Transverse colon (tissue), 4 donors: ENCODE measurements around the gene CDHR1. TPM values are rescaled to one million over a fixed set of nuclear protein-coding genes. Genes with fewer than 3 reads are reported as not detected.
A peak's percentile ranks its signal among the peaks of the same experiment; 100 is the strongest.

Experiments
- DNase-seq: peaks from one replicate; pipeline ENCODE4 v3.0.0-alpha.2; 2019
- H3K27ac ChIP-seq, 4 donors: fragments of 200-600 bp; sonication (generic); 2 replicates each; pipeline ENCODE4 v1.5.1; 2016 to 2018; ENCODE audit warnings: inconsistent platforms in 4 of 4
- H3K27me3 ChIP-seq: fragments of 200-600 bp; sonication (generic); 2 replicates; pipeline ENCODE4 v1.5.1; 2017; ENCODE audit warnings: inconsistent platforms
- H3K36me3 ChIP-seq, 4 donors: fragments of 200-600 bp; sonication (generic); 2 replicates each; pipeline ENCODE4 v1.5.1; 2017 to 2019; ENCODE audit warnings: inconsistent platforms in 4 of 4
- H3K4me1 ChIP-seq, 4 donors: fragments of 200-600 bp; sonication (generic); 2 replicates each; pipeline ENCODE4 v1.5.1; 2017 to 2020; ENCODE audit warnings: inconsistent platforms in 4 of 4
- H3K4me3 ChIP-seq, 4 donors: fragments of 200-600 bp; sonication (generic); 1 replicate in 1 of 4; 2 replicates in 3 of 4; pipeline versions ENCODE4 v1.5.1 to v1.6.1; 2017 to 2019; ENCODE audit warnings: inconsistent platforms in 4 of 4
- H3K9me3 ChIP-seq, 2 donors: fragments of 200-600 bp; sonication (generic); 2 replicates each; pipeline ENCODE4 v1.5.1; 2017 to 2019; ENCODE audit warnings: inconsistent platforms in 2 of 2
- EP300 ChIP-seq: sonication (generic); formaldehyde crosslinking; IDR thresholded peaks from one replicate; pipeline ENCODE4 v1.6.1; 2017; ENCODE audit warnings: antibody characterized with exemption, low read depth
- POLR2A ChIP-seq: fragments of 450-650 bp; IDR thresholded peaks from one replicate; pipeline ENCODE4 v1.6.1; 2016; ENCODE audit warnings: antibody characterized with exemption, mild to moderate bottlenecking, moderate library complexity
- POLR2AphosphoS5 ChIP-seq, 3 donors: sonication (generic); formaldehyde crosslinking; IDR thresholded peaks; one replicate each; pipeline ENCODE4 v1.6.1; 2016; ENCODE audit warnings: antibody characterized with exemption in 3 of 3
- WGBS, 2 donors: methylation state at CpG; one replicate each; pipeline ENCODE4 v1.1.5; 2018; ENCODE audit warnings: low coverage in 1 of 2; 5-methylcytosine and 5-hydroxymethylcytosine counted together
- in situ Hi-C, 4 donors: fragments of 200-750 bp; cut with MboI; loops; one replicate each; pipeline versions ENCODE4 v1.15.0 to v1.15.1; 2017; ENCODE audit warnings: low sequenced_read_pairs in 3 of 4, low pct_ligation_motif_present in 1 of 4, low pct_unique_long_range_greater_than_20kb in 1 of 4
- intact Hi-C: fragments of 100-400 bp; cut with DNase I; formaldehyde crosslinking; loops from one replicate; pipeline ENCODE4 v1.15.1; 2023; ENCODE audit warnings: low total_unique reads
- total RNA-seq, 4 donors: library from RNA; depleted of rRNA; stranded (reverse); fragments of >200 nt; gene quantifications; one replicate each; pipeline ENCODE4 v1.1.0, GENCODE V29; 2016
- TF ChIP-seq, protein P1 (sequence below), 5 experiments: fragments of 200-600 bp in 3 of 5; fragments of 450-650 bp in 2 of 5; sonication (generic) in 3 of 5; IDR thresholded peaks; 1 replicate in 2 of 5; 2 replicates in 3 of 5; pipeline ENCODE4 v1.5.1; 2016 to 2017; ENCODE audit warnings: antibody characterized with exemption in 5 of 5, inconsistent platforms in 3 of 5, mild to moderate bottlenecking in 2 of 5, moderate library complexity in 1 of 5

The CDHR1 gene
- total RNA-seq, 4 donors from 2014 or later: 42.1 to 110 (median 75.5) TPM

DNA sequence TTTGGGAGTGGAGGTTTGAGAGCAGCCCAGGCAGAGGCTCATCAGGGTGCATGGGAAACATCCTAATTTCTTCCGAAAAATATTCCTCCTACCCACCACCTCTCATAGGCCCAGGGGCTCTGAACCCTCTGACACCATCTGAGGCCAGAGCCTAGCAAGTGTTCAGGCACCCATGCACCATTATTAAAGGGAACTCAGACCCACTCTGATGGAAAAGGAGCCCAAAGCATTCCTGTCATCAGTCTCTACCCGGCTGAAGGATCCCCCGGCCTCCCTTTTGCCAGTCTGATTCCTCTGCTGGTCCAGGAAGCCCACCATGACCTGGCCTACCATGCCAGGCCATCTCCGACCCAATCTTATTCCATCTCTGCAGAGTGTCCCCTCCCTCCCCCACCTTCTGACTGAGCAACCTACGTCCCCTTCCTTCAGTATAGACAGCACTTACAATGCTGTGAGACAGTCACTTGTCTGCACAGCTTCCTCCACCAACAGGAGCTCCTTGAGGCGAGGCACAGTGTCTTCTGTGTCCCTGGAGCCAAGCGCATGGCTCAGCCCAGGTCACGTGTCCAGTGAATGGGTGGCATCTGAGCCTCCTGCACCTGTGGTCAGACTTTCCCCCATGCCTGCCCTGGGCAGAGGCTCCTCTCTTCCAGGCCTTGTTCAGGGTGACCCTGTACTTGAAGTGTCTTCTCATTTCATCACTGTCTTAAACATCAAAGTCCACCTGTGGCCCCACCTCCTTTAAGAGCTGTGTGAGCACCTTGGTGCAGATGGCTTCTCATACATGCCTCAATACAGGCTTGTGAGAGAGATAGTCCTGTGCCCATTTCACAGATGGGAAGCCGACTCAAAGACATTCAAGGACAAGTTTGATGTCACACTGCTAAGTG lies 21.6 kb upstream of the CDHR1 start:
- no peaks in the 10 kb centered on the region for H3K36me3 ChIP-seq
- WGBS, 2 donors: 61 to 100% methylated on average over 1 to 8 of the region's 9 CpGs
- H3K9me3 ChIP-seq: no peaks in the 10 kb centered on the region
- H3K4me1 ChIP-seq: peaks cover 0 to 42% (median 15%) of the 10 kb centered on the region in 4 donors
- intact Hi-C loops (no loop called here), in situ Hi-C loops (no loop called here)
- H3K4me3 ChIP-seq: peak overlapping the region in 1 of 4 donors; percentile 7
- peak overlapping the region; percentile 78 to 91 (median 86) for H3K27ac ChIP-seq
- peak; percentile 61 for DNase-seq
- TF ChIP-seq POLR2A (peak; percentile 38), POLR2AphosphoS5 (IDR thresholded peaks at IDR 0.05) (peak in 1 of 3 donors; percentile 18)
- TF ChIP-seq, protein P1, sequence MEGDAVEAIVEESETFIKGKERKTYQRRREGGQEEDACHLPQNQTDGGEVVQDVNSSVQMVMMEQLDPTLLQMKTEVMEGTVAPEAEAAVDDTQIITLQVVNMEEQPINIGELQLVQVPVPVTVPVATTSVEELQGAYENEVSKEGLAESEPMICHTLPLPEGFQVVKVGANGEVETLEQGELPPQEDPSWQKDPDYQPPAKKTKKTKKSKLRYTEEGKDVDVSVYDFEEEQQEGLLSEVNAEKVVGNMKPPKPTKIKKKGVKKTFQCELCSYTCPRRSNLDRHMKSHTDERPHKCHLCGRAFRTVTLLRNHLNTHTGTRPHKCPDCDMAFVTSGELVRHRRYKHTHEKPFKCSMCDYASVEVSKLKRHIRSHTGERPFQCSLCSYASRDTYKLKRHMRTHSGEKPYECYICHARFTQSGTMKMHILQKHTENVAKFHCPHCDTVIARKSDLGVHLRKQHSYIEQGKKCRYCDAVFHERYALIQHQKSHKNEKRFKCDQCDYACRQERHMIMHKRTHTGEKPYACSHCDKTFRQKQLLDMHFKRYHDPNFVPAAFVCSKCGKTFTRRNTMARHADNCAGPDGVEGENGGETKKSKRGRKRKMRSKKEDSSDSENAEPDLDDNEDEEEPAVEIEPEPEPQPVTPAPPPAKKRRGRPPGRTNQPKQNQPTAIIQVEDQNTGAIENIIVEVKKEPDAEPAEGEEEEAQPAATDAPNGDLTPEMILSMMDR (IDR thresholded peaks at IDR 0.05): no peak
- H3K27me3 ChIP-seq: no peaks in the 10 kb centered on the region

- H3K4me3 ChIP-seq: peak within 1 kb of the TSS; percentile 13 to 57 (median 38)
- H3K9me3 ChIP-seq: no peaks in the 10 kb centered on the region
- peaks cover 0 to 42% (median 15%) of the 10 kb centered on the region in 4 donors for H3K4me1 ChIP-seq
- intact Hi-C loops: no loop called here
- in situ Hi-C loops: no loop called here
- TF ChIP-seq POLR2AphosphoS5 (IDR thresholded peaks at IDR 0.05) (peak; percentile 70 to 97 (median 96)), POLR2A (peak; percentile 96)
- TF ChIP-seq, protein P1 (IDR thresholded peaks at IDR 0.05): no peak
- no peaks in the 10 kb centered on the region for H3K36me3 ChIP-seq
- DNase-seq: peak; percentile 81
- H3K27me3 ChIP-seq: no peaks in the 10 kb centered on the region
- WGBS, 2 donors: 40 to 43% methylated on average over 2 of the region's 2 CpGs
- peak within 1 kb of the TSS; percentile 78 to 91 (median 86) for H3K27ac ChIP-seq
These were observed 20.8 kb upstream of the CDHR1 start, which contains the start of gene GPR15LG for GRCh38 chr10:84173501-84173929. Gene GPR15LG, plus strand, starts transcription at chr10:84173801. Its CDS starts 51 bp downstream, at chr10:84173852.

DNA sequence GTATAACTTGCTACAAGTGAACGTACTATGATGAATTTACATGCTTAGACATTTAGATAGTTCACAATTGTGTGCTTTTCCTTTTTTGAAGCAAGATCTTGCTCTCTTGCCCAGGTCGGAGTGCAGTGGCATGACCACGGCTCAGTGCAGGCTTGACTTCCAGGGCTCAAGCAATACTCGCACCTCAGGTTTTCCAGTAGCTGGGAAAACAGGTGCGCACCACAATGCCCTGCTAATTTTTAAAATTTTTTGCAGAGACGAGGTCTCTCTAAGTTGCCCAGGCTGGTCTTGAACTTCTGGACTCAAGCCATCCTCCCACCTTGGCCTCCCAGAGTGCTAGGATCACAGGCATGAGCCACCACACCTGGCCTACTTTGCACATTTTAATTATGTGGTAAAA lies 18.9 kb upstream of the CDHR1 start:
- TF ChIP-seq, protein P1 (IDR thresholded peaks at IDR 0.05): no peak
- TF ChIP-seq EP300 (no peak), POLR2A (no peak), POLR2AphosphoS5 (IDR thresholded peaks at IDR 0.05) (no peak)
- H3K27ac ChIP-seq: peak overlapping the region; percentile 78 to 91 (median 86)
- WGBS, 2 donors: 45 to 70% methylated on average over 4 to 6 of the region's 6 CpGs

GRCh38 chr10:84176351-84176750 lies 18.0 kb upstream of the CDHR1 start:
- intact Hi-C loops: no loop called here
- no peaks in the 10 kb centered on the region for H3K9me3 ChIP-seq
- H3K27ac ChIP-seq: peak overlapping the region in 2 of 4 donors; percentile 78 to 85
- TF ChIP-seq POLR2AphosphoS5 (IDR thresholded peaks at IDR 0.05) (no peak), POLR2A (no peak), EP300 (no peak)
- TF ChIP-seq, protein P1 (IDR thresholded peaks at IDR 0.05): no peak
- H3K4me1 ChIP-seq: peaks cover 0 to 40% (median 18%) of the 10 kb centered on the region in 4 donors
- 52% methylated on average over 4 of the region's 4 CpGs; no CpG with 5 or more reads in 1 of the 2 donors for WGBS, 2 donors
- no peak for DNase-seq
- no peaks in the 10 kb centered on the region for H3K27me3 ChIP-seq
- H3K4me3 ChIP-seq: no peak overlapping the region
- no peaks in the 10 kb centered on the region for H3K36me3 ChIP-seq
- in situ Hi-C loops: no loop called here

More for the DNA sequence above, 18.9 kb upstream of the CDHR1 start:
- in situ Hi-C loops: no loop called here
- Histone ChIP-seq H3K4me3 (peak overlapping the region in 3 of 4 donors; percentile 37 to 57 (median 39)), H3K4me1 (peaks cover 0 to 45% (median 21%) of the 10 kb centered on the region in 4 donors), H3K9me3 (no peaks in the 10 kb centered on the region), H3K27me3 (no peaks in the 10 kb centered on the region), H3K36me3 (no peaks in the 10 kb centered on the region)
- DNase-seq: no peak
- intact Hi-C loops: no loop called here
